HepG2 (cell line): ENCODE data around the gene TMEM63B. TPM values are rescaled to one million over a fixed set of nuclear protein-coding genes. Genes with fewer than 3 reads are reported as not detected.

ENCODE experiments used
- ATF5 ChIP-seq: sonication (generic); formaldehyde crosslinking; IDR thresholded peaks from 2 replicates; pipeline ENCODE4 v1.4.0; 2020; ENCODE audit warnings: mild to moderate bottlenecking, low read depth, missing genetic modification reagents
- CREB3 ChIP-seq: sonication (generic); formaldehyde crosslinking; IDR thresholded peaks from 2 replicates; pipeline ENCODE4 v1.5.0; 2020; ENCODE audit warnings: missing genetic modification reagents
- JARID2 ChIP-seq: sonication (generic); formaldehyde crosslinking; IDR thresholded peaks from 2 replicates; pipeline ENCODE4 v1.8.1; 2023; ENCODE audit warnings: missing genetic modification reagents, inconsistent platforms; ENCODE audit not compliant: insufficient replicate concordance
- MXD1 ChIP-seq: sonication (generic); formaldehyde crosslinking; IDR thresholded peaks from 2 replicates; pipeline ENCODE4 v1.4.0; 2020; ENCODE audit warnings: mild to moderate bottlenecking, missing genetic modification reagents
- NONO ChIP-seq, 2 experiments: fragments of 450-650 bp in 1 of 2; sonication (generic) in 1 of 2; formaldehyde crosslinking in 1 of 2; IDR thresholded peaks in 1 of 2; conservative IDR thresholded peaks in 1 of 2; 2 replicates each; pipeline versions ENCODE4 v1.6.1 to v1.8.0; 2017 to 2022; ENCODE audit warnings: mild to moderate bottlenecking in 1 of 2, missing genetic modification reagents in 1 of 2, moderate library complexity in 1 of 2
- RFX1 ChIP-seq: fragments of 450-650 bp; IDR thresholded peaks from 2 replicates; pipeline ENCODE4 v1.6.1; 2017
- RFXAP ChIP-seq: sonication (generic); formaldehyde crosslinking; IDR thresholded peaks from 2 replicates; pipeline ENCODE4 v1.4.0; 2020; ENCODE audit warnings: missing genetic modification reagents, borderline replicate concordance
- TARDBP ChIP-seq: sonication (generic); formaldehyde crosslinking; IDR thresholded peaks from 2 replicates; pipeline ENCODE4 v1.8.0; 2022; ENCODE audit warnings: mild to moderate bottlenecking, missing genetic modification reagents
- TCF7 ChIP-seq: sonication (generic); IDR thresholded peaks from 2 replicates; pipeline ENCODE4 v1.6.1; 2016; ENCODE audit warnings: antibody characterized with exemption, low read depth
- ZNF790 ChIP-seq: sonication (generic); formaldehyde crosslinking; IDR thresholded peaks from 2 replicates; pipeline ENCODE4 v1.8.0; 2022; ENCODE audit warnings: missing genetic modification reagents, mild to moderate bottlenecking, borderline replicate concordance
- ZSCAN21 ChIP-seq: sonication (generic); formaldehyde crosslinking; IDR thresholded peaks from 2 replicates; pipeline ENCODE4 v1.8.0; 2022; ENCODE audit warnings: mild to moderate bottlenecking, missing genetic modification reagents, moderate library complexity, borderline replicate concordance
- polyA plus RNA-seq, 8 experiments: library from polyadenylated mRNA; depleted of rRNA in 3 of 8; stranded (reverse) in 7 of 8; unstranded in 1 of 8; fragments of >200 nt; fragmentation: Illumina TruSeq in 4 of 8; extraction: Trizol in 4 of 8; gene quantifications; 2 replicates each; pipeline versions ENCODE4 v1.2.1 to v1.2.3, GENCODE V29; 2011 to 2016; ENCODE audit warnings: low read depth in 4 of 8, missing spikeins in 1 of 8, mixed read lengths in 1 of 8; ENCODE audit not compliant: insufficient read depth in 1 of 8
- total RNA-seq, 5 experiments: library from RNA; depleted of rRNA; stranded (reverse); fragments of >200 nt; fragmentation: Illumina TruSeq; extraction: Trizol; gene quantifications; 2 replicates each; pipeline ENCODE4 v1.2.3, GENCODE V29; 2016; ENCODE audit warnings: low read depth in 1 of 5
- TF ChIP-seq, protein P1 (sequence below): sonication (generic); formaldehyde crosslinking; IDR thresholded peaks from 2 replicates; pipeline ENCODE4 v1.8.0; 2022; ENCODE audit warnings: missing genetic modification reagents, mild to moderate bottlenecking, moderate library complexity, borderline replicate concordance
- TF ChIP-seq, protein P2 (sequence below): IDR thresholded peaks from 2 replicates; pipeline ENCODE4 v1.4.0; 2020; ENCODE audit warnings: mild to moderate bottlenecking, missing genetic modification reagents
- TF ChIP-seq, protein P3 (sequence below): sonication (generic); formaldehyde crosslinking; IDR thresholded peaks from 2 replicates; pipeline ENCODE4 v1.8.0; 2022; ENCODE audit warnings: mild to moderate bottlenecking, missing genetic modification reagents; ENCODE audit not compliant: insufficient replicate concordance
- TF ChIP-seq, protein P4 (sequence below): sonication (generic); formaldehyde crosslinking; IDR thresholded peaks from 2 replicates; pipeline ENCODE4 v1.4.0; 2020; ENCODE audit warnings: mild to moderate bottlenecking, missing genetic modification reagents, borderline replicate concordance

Gene TMEM63B
- total and polyA plus RNA-seq, 2 of the 13 experiments (the other 11 are each of a cell fraction or from before 2014, with no cell fraction given) = 27.4 to 75.8 TPM

DNA sequence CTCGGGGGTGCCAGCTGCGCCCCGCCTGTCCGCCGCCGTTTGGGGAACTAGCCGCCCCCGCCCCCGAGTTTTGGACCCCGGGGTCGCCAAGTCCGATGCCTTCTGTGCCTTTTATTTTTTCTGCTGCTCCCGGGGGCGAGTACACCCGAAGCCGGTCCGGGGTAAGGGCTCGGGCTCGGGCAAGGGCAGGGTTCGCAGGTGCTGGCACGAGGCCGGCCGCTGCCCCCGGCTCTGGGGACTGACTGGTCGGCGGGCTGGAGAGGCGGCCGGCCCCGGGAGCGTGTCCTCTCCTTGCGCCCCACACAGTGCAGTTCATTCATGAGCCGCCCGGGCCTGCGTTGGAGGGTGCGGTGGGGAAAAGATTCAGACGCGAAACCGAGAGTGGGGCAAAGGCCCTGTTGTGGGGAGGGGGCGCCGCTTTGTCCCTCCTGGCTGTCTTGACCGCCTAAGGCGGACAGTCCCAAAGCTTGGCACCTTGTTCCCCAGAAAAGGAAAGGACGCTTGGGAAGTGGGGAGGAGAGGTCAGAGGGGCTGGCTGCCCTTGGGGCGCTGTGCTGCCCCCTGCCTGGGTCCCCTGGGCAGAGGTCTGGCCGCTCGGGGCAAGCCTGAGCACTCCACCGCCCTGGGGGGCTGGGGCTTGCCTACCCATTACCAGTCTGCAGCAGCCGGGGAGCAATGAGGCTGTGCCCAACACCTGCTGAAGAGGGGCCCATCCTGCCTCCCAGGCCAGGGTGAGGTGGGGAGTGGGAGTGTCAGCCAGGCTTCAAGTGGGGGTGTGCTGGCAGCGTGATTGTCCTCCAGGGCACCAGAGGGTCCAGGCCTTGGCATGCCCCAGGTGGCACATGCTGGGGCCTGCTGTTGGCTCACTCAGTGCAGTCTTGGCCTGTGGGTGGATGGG is 915 bp downstream of the TMEM63B start (continued):
- TF ChIP-seq, protein P1, sequence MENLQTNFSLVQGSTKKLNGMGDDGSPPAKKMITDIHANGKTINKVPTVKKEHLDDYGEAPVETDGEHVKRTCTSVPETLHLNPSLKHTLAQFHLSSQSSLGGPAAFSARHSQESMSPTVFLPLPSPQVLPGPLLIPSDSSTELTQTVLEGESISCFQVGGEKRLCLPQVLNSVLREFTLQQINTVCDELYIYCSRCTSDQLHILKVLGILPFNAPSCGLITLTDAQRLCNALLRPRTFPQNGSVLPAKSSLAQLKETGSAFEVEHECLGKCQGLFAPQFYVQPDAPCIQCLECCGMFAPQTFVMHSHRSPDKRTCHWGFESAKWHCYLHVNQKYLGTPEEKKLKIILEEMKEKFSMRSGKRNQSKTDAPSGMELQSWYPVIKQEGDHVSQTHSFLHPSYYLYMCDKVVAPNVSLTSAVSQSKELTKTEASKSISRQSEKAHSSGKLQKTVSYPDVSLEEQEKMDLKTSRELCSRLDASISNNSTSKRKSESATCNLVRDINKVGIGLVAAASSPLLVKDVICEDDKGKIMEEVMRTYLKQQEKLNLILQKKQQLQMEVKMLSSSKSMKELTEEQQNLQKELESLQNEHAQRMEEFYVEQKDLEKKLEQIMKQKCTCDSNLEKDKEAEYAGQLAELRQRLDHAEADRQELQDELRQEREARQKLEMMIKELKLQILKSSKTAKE (CRISPR knock-in tag) = no peak
- TF ChIP-seq RFXAP (CRISPR knock-in tag) = no peak
- TF ChIP-seq, protein P2, sequence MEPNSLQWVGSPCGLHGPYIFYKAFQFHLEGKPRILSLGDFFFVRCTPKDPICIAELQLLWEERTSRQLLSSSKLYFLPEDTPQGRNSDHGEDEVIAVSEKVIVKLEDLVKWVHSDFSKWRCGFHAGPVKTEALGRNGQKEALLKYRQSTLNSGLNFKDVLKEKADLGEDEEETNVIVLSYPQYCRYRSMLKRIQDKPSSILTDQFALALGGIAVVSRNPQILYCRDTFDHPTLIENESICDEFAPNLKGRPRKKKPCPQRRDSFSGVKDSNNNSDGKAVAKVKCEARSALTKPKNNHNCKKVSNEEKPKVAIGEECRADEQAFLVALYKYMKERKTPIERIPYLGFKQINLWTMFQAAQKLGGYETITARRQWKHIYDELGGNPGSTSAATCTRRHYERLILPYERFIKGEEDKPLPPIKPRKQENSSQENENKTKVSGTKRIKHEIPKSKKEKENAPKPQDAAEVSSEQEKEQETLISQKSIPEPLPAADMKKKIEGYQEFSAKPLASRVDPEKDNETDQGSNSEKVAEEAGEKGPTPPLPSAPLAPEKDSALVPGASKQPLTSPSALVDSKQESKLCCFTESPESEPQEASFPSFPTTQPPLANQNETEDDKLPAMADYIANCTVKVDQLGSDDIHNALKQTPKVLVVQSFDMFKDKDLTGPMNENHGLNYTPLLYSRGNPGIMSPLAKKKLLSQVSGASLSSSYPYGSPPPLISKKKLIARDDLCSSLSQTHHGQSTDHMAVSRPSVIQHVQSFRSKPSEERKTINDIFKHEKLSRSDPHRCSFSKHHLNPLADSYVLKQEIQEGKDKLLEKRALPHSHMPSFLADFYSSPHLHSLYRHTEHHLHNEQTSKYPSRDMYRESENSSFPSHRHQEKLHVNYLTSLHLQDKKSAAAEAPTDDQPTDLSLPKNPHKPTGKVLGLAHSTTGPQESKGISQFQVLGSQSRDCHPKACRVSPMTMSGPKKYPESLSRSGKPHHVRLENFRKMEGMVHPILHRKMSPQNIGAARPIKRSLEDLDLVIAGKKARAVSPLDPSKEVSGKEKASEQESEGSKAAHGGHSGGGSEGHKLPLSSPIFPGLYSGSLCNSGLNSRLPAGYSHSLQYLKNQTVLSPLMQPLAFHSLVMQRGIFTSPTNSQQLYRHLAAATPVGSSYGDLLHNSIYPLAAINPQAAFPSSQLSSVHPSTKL = no peak
- no peak for TF ChIP-seq RFX1
- TF ChIP-seq MXD1 (CRISPR knock-in tag) = no peak
- no peak for TF ChIP-seq TCF7
- TF ChIP-seq NONO (IDR thresholded peaks at IDR 0.05) = no peak
- TF ChIP-seq NONO (CRISPR knock-in tag; conservative IDR thresholded peaks at IDR 0.05) = peak; percentile 23; the same call in 1 of the 2 replicates
- TF ChIP-seq TARDBP (CRISPR knock-in tag) = peak; percentile 36; the same call in 1 of the 2 replicates
- TF ChIP-seq JARID2 (CRISPR knock-in tag) = no peak
- TF ChIP-seq, protein P3, sequence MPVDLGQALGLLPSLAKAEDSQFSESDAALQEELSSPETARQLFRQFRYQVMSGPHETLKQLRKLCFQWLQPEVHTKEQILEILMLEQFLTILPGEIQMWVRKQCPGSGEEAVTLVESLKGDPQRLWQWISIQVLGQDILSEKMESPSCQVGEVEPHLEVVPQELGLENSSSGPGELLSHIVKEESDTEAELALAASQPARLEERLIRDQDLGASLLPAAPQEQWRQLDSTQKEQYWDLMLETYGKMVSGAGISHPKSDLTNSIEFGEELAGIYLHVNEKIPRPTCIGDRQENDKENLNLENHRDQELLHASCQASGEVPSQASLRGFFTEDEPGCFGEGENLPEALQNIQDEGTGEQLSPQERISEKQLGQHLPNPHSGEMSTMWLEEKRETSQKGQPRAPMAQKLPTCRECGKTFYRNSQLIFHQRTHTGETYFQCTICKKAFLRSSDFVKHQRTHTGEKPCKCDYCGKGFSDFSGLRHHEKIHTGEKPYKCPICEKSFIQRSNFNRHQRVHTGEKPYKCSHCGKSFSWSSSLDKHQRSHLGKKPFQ (CRISPR knock-in tag) = peak; percentile 20
- TF ChIP-seq, protein P4, sequence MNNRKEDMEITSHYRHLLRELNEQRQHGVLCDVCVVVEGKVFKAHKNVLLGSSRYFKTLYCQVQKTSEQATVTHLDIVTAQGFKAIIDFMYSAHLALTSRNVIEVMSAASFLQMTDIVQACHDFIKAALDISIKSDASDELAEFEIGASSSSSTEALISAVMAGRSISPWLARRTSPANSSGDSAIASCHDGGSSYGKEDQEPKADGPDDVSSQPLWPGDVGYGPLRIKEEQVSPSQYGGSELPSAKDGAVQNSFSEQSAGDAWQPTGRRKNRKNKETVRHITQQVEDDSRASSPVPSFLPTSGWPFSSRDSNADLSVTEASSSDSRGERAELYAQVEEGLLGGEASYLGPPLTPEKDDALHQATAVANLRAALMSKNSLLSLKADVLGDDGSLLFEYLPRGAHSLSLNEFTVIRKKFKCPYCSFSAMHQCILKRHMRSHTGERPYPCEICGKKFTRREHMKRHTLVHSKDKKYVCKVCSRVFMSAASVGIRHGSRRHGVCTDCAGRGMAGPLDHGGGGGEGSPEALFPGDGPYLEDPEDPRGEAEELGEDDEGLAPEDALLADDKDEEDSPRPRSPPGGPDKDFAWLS (CRISPR knock-in tag) = no peak
- no peak for TF ChIP-seq CREB3 (CRISPR knock-in tag)
- peak; percentile 57 for TF ChIP-seq ZNF790 (CRISPR knock-in tag)
- no peak for TF ChIP-seq ATF5
- TF ChIP-seq ZSCAN21 (CRISPR knock-in tag) = no peak
